Activated B cell treated with CpG ODN at 0.5 μM for 24 hours (primary cell): ENCODE measurements around the gene HES6. TPM values are rescaled to one million over a fixed set of nuclear protein-coding genes. Genes with fewer than 3 reads are reported as not detected.
A peak's percentile ranks its signal among the peaks of the same experiment; 100 is the strongest.

Experiments used
- ATAC-seq: fragments of 200-7000 bp; cut with Tn5 transposase; one replicate; pipeline ENCODE4 v1.10.0; 2021; ENCODE audit warnings: low read depth, mild to moderate bottlenecking, moderate library complexity
- CTCF ChIA-PET: fragments of 350-600 bp; sonication (Branson Sonifier 250); formaldehyde crosslinking; loops from one replicate; lab custom pipeline; 2021; ENCODE audit warnings: antibody characterized with exemption; lab: Charles Lee
- POLR2A ChIA-PET: fragments of 350-600 bp; sonication (Branson Sonifier 250); formaldehyde crosslinking; loops from one replicate; lab custom pipeline; 2021; ENCODE audit warnings: antibody characterized with exemption; lab: Charles Lee
- DNase-seq: peaks from one replicate; pipeline ENCODE4 v3.0.0; 2022
- H3K27ac Mint-ChIP-seq: one replicate; pipeline ENCODE4 v1.8.0; 2020; ENCODE audit warnings: mixed read lengths
- H3K27me3 Mint-ChIP-seq: one replicate; pipeline ENCODE4 v1.8.0; 2021; ENCODE audit warnings: mixed read lengths
- H3K36me3 Mint-ChIP-seq: one replicate; pipeline ENCODE4 v1.8.0; 2021; ENCODE audit warnings: low read depth, mixed read lengths
- H3K4me1 Mint-ChIP-seq: one replicate; pipeline ENCODE4 v1.8.0; 2021; ENCODE audit warnings: mixed read lengths
- H3K4me3 Mint-ChIP-seq: one replicate; pipeline ENCODE4 v1.8.0; 2020; ENCODE audit warnings: mild to moderate bottlenecking, mixed read lengths
- H3K9me3 Mint-ChIP-seq: one replicate; pipeline ENCODE4 v1.8.0; 2020; ENCODE audit warnings: mixed read lengths
- intact Hi-C: fragments of 100-400 bp; cut with micrococcal nuclease; formaldehyde crosslinking; loops from one replicate; pipeline ENCODE4 v1.15.1; 2024
- total RNA-seq: library from RNA; stranded (reverse); gene quantifications from 2 replicates; pipeline ENCODE4 v1.2.3, GENCODE V29; 2022
- TF ChIP-seq, protein P1 (sequence below): fragments of 200-600 bp; IDR thresholded peaks from one replicate; pipeline ENCODE4 v1.8.0; 2022; ENCODE audit warnings: antibody characterized with exemption, mild to moderate bottlenecking

The HES6 gene
- total RNA-seq, 1 donor from 2014 or later, result 5.0 TPM

DNA sequence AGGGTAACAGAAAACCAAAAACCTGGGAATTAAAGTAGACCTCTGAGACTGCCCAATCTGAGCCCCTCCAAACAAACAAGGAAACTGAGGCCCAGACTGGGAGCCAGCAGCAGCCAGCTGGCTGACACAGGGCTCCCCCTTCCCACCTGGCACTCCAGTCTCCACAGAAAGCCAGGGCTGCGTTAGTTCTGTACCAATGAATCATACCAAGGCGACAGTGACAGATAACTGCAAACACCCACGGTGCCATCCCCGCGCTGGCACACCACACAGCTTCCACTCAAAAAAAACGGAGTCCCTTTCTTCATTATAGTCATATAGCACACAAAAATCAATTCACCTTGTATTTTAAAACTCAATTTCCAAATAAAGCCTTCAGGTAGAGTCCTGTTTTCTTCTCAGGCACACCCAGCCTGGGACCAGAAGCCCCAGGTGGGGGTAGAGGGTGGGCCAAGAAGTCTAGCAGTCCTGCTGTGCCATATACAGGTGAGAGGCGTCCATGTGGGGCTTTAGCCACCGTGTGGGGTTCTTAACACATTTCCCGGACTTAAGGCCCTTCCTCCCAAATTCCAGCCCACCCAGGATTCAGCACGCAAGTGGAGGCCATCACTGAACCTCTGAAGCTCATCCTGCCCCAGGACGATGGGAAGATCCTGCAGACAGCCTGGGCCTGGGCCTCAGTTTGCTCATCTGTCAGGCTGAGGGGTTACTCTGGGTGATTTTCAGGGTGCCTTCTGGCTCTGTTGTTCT lies 47.3 kb upstream of the HES6 start:
- intact Hi-C loops, result loop anchor here (5.0 kb wide), 1 partner anchor 615 kb away; no protein-coding TSS in a partner anchor
- no peak for ATAC-seq
- H3K36me3 Mint-ChIP-seq, result no peaks in the 10 kb centered on the region
- H3K9me3 Mint-ChIP-seq, result no peaks in the 10 kb centered on the region
- TF ChIP-seq, protein P1, sequence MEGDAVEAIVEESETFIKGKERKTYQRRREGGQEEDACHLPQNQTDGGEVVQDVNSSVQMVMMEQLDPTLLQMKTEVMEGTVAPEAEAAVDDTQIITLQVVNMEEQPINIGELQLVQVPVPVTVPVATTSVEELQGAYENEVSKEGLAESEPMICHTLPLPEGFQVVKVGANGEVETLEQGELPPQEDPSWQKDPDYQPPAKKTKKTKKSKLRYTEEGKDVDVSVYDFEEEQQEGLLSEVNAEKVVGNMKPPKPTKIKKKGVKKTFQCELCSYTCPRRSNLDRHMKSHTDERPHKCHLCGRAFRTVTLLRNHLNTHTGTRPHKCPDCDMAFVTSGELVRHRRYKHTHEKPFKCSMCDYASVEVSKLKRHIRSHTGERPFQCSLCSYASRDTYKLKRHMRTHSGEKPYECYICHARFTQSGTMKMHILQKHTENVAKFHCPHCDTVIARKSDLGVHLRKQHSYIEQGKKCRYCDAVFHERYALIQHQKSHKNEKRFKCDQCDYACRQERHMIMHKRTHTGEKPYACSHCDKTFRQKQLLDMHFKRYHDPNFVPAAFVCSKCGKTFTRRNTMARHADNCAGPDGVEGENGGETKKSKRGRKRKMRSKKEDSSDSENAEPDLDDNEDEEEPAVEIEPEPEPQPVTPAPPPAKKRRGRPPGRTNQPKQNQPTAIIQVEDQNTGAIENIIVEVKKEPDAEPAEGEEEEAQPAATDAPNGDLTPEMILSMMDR, result no peak
- ChIA-PET CTCF (no interaction called here), POLR2A (interaction anchor here (1.5 to 1.6 kb wide), 2 partner anchors 33 to 48 kb away, joined by 3 to 6 read pairs; partner anchors contain the start of gene TRAF3IP1)
- H3K27me3 Mint-ChIP-seq, result no peaks in the 10 kb centered on the region
- H3K4me1 Mint-ChIP-seq, result peaks cover 51% of the 10 kb centered on the region
- DNase-seq, result no peak
- H3K27ac Mint-ChIP-seq, result peak overlapping the region; percentile 30
- peak overlapping the region; percentile 85 for H3K4me3 Mint-ChIP-seq

DNA sequence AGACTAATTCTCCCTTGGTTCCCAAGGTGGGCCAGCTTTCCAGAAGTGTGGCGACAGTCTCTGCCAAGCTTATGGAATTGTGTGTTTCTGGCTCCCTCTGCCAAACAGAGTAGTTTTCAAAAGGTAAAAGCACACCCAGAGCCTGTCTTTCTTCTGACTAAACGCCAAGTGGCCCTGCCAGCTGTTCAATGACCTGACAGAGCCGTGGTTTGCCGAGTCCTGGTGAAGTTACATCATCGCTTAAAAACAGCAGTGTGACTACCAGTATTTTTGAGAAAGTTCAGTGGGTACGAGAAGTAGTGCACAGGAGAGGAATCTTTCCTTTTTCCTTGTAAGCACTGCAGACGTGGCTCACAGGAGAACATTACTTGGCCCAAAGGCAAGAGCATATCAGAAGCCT lies 46.7 kb upstream of the HES6 start:
- POLR2A ChIA-PET, result no interaction called here

DNA sequence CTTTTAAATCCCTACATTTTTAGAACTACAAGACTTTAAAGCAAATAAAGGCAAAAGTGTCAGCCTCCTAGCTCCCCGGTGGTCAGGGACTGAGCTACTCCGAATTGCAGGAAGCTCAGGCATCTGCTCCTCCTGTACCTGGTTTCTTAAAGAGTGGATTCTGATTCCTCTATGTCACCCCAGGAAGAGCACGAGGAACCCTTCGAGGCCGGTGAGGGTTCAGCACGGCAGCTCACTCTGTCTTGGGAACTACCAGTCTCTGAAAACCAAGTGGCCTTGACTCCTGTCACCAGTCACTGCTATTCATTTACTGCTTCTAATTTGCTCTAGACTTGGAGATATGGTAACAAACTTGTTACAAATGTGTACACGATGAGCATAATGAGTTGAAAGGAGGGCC lies 46.3 kb upstream of the HES6 start:
- H3K27me3 Mint-ChIP-seq, result no peaks in the 10 kb centered on the region
- no peaks in the 10 kb centered on the region for H3K36me3 Mint-ChIP-seq
- ATAC-seq, result no peak
- ChIA-PET POLR2A (no interaction called here), CTCF (no interaction called here)
- H3K27ac Mint-ChIP-seq, result no peak overlapping the region
- H3K9me3 Mint-ChIP-seq, result no peaks in the 10 kb centered on the region
- H3K4me3 Mint-ChIP-seq, result no peak overlapping the region
- intact Hi-C loops, result loop anchor here (5.0 kb wide), 1 partner anchor 614 kb away; no protein-coding TSS in a partner anchor
- peaks cover 57% of the 10 kb centered on the region for H3K4me1 Mint-ChIP-seq
- DNase-seq, result no peak
- TF ChIP-seq, protein P1, result no peak

More for the DNA sequence above, 46.7 kb upstream of the HES6 start:
- no peak for DNase-seq
- Mint-ChIP-seq H3K27me3 (no peaks in the 10 kb centered on the region), H3K4me3 (peak overlapping the region; percentile 85), H3K9me3 (no peaks in the 10 kb centered on the region), H3K27ac (peak overlapping the region; percentile 30), H3K36me3 (no peaks in the 10 kb centered on the region), H3K4me1 (peaks cover 57% of the 10 kb centered on the region)
- no peak for ATAC-seq
- CTCF ChIA-PET, result no interaction called here
- intact Hi-C loops, result loop anchor here (5.0 kb wide), 1 partner anchor 614 kb away; no protein-coding TSS in a partner anchor
- TF ChIP-seq, protein P1, result no peak

DNA sequence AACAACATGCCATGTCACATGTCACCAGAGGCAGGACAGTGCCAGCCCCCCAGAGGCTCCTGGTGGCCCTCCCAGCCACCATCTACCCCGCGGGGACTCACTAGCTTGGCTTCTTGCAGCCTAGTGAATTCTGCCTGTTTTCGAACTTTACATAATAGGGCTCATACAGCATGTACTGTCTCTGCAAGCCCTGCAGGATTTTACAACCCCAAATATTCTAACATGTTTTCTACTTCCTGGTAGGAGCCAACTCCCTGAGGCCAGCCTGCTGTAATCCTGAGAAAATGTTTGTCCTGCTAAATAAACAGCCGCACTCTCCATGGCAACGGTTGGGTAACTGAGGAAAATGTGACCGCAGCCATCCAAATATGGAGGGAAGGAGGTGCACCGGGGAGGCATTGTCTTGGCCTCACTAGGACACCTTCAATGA lies 45.8 kb upstream of the HES6 start:
- H3K27ac Mint-ChIP-seq, result no peak overlapping the region
- ChIA-PET POLR2A (no interaction called here), CTCF (no interaction called here)
- no peaks in the 10 kb centered on the region for H3K36me3 Mint-ChIP-seq
- intact Hi-C loops, result loop anchor here (5.0 kb wide), 1 partner anchor 613 kb away; no protein-coding TSS in a partner anchor
- H3K27me3 Mint-ChIP-seq, result no peaks in the 10 kb centered on the region
- no peak overlapping the region for H3K4me3 Mint-ChIP-seq
- no peak for DNase-seq
- H3K4me1 Mint-ChIP-seq, result peaks cover 58% of the 10 kb centered on the region
- TF ChIP-seq, protein P1, result no peak
- ATAC-seq, result no peak
- no peaks in the 10 kb centered on the region for H3K9me3 Mint-ChIP-seq

DNA sequence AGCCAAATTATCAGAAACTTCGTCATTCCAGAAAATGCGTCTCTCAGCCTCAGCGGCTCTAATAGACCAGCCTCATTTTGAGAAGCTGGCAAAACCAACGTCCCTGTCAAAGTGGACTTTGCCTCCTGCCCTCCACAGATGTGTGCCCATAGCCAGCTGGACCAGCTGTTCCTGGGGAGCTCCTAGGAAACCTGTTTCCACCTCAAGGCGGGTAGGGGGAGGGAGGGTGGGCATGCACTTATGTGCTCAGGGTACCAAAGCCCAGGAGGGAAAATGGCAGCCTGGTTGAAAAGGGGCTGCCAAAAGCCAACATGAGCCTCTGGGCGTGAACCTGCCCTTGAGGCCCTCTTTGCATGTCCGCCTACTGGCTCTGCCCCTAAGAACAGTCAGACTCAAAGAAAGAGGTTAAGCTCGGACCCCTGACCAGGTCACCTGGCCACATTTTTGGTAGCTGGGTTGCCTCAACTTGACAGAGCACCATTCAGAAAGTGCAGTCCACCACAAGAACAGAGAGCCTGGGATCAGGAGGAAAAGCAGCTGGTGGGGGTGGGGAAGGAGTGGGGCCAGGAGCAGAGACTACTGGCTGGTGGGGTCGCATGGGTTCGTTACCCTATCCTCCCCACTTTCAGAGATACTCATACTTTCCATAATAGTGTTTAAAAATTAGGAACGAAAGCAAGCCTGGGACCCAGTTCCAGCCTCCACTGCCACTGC lies 45.1 kb upstream of the HES6 start:
- Mint-ChIP-seq H3K36me3 (no peaks in the 10 kb centered on the region), H3K4me1 (peaks cover 54% of the 10 kb centered on the region), H3K27ac (no peak overlapping the region), H3K27me3 (no peaks in the 10 kb centered on the region), H3K9me3 (no peaks in the 10 kb centered on the region), H3K4me3 (no peak overlapping the region)
- DNase-seq, result no peak
- TF ChIP-seq, protein P1, result no peak
- no peak for ATAC-seq
- intact Hi-C loops, result loop anchor here (5.0 kb wide), 1 partner anchor 613 kb away; no protein-coding TSS in a partner anchor
- ChIA-PET POLR2A (no interaction called here), CTCF (no interaction called here)
